Stimulated activated CD4-positive, alpha-beta T cell treated with anti-CD3 and anti-CD28 coated beads, Interleukin-2, amount 100 ng/mL, for 48 hours (primary cell): ENCODE results near the gene ARHGEF1.
"Not testable (repeated sequence)": the region's sequence is repeated elsewhere in the genome, so short reads cannot be mapped to it uniquely, and the experiment has no call there.

Experiments
- DNase-seq, 2 donors: peaks; one replicate each; pipeline ENCODE4 v3.0.0-alpha.2; 2020

The ARHGEF1 gene

DNA sequence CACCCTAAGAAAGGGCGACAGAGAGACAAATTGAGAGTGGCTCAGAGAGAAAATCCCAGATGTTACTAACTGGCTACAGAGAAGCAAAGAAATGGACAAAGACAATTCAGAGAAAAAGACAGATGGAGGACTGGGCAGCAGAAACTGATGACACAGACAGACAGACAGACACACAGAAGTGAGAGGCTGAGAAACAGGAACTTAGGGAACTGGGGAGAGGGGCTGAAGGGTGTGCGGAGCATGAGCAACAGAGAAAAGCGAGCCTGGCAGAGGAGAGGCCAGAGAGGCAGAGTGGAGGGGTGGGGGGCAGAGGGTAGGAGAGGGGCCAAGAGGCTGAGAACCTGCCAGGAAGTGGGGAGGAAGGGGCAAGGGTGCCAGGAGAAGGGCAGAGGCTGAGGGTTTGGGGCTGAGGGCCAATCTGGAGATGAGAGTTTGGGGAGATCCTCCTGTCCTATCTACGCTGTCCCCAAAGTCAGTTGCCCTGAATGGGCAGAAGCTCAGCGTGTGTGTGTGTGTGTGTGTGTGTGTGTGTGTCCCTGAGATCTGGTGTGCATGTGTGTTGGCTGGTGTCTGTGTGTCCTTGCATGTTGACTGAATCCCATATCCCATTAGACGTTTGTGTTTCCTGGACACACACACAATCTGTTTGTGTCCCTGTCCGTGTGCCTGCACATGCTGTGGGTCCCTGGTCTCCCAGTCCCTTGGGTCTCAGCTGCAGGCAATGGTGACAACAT, 50.9 kb downstream of the ARHGEF1 start:
- DNase-seq: no peak

DNA sequence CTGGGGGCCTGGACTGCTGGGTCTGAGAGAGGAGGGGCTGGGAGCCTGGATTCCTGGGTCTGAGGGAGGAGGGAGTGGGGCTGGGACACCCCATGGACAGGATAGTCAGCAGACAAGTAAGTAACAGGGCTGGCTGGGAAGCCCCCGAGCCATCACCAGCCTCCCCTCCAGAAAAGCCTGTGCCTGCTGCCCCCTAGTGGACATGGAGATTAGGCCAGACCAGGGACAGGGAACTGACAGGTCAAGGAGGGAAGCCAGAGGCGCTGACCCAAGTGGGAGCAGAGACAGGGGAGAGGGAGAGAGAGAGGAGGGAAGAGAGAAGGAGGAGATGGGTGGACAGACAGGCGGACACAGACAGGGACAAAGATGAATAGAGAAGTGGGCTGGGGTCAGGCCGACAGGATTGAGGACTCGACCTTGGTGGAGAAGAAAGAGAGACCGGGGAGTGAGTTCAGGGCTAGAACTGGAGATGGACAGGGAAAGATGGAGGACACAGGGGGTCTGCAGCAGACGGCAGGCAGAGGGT, 51.9 kb downstream of the ARHGEF1 start:
- peak; percentile 77 to 80 for DNase-seq

- no peak for DNase-seq
Observed at GRCh38 chr19:41935760-41936415, 52.9 kb downstream of the ARHGEF1 start.

GRCh38 chr19:41936416-41936850, 53.4 kb downstream of the ARHGEF1 start:
- DNase-seq: no peak

- DNase-seq: no peak
Observed at GRCh38 chr19:41936961-41937360, 54.0 kb downstream of the ARHGEF1 start.

DNA sequence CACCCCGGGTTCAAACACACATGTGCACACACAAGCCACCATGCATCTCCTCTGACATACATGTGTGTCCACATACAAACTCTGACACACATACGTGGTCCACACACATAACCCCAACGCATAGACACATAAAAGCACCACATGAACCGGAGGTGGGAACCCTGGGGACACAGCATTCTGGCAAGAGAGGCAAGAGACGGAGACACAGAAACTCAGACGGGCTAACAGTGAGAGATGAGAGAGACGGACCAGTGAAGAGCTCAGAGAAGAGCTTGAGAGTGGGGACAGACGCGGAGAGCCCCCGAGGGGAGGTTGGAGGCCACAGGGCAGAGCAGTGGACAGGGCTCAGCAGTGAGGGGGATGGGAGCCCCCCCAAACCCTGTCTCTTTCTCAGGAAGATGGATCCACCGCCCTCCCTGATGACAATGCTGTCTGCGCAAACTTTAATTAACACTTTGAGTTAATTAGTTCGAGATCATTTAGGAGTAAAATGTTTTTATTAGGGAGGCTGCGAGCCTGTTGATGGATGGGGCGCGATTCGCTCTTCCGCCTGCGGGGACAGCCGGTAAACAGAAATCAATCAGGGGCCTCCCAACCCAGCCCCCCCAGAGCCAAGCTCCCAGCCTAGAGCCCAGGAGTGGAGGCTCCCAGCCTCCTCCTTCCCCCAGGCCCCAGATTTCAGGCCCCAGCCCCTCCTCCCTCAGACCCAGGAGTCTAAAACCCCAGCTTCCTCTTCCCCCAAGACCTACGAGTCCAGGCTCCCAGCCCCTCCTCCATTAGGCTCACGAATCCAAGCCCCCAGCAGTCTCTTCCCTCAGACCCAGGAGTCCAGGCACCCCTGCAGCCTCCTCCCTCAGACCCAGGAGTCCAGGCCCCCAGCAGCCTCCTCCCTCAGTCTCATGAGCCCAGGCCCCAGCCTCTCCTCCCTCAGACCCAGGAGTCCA, 54.8 kb downstream of the ARHGEF1 start:
- no peak for DNase-seq

GRCh38 chr19:41939209-41939608, 56.2 kb downstream of the ARHGEF1 start:
- DNase-seq: not testable (repeated sequence)

- no peak for DNase-seq
Observed at GRCh38 chr19:41939861-41940730, 57.1 kb downstream of the ARHGEF1 start.

GRCh38 chr19:41940731-41941409, 57.9 kb downstream of the ARHGEF1 start:
- no peak for DNase-seq

GRCh38 chr19:41941410-41942202, 58.6 kb downstream of the ARHGEF1 start:
- DNase-seq: no peak

DNA sequence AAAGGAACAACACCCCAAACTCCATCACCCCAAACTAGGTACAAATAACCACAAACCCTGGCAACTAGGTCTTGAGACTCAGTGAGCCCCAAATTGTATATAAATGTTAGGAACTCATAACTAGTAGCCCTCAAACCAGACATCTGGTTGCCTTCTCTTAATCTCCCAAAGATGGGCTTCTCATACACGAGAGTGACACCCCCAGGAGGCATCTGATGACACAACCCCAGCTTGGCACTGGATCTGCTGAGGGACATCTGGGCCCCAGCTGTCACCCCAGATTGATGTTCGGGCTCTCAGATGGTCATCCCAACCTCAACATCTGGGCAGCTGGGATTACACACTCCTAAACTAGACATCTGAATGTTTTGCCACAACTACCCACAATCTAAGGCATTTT, 61.4 kb downstream of the ARHGEF1 start:
- DNase-seq: no peak

DNA sequence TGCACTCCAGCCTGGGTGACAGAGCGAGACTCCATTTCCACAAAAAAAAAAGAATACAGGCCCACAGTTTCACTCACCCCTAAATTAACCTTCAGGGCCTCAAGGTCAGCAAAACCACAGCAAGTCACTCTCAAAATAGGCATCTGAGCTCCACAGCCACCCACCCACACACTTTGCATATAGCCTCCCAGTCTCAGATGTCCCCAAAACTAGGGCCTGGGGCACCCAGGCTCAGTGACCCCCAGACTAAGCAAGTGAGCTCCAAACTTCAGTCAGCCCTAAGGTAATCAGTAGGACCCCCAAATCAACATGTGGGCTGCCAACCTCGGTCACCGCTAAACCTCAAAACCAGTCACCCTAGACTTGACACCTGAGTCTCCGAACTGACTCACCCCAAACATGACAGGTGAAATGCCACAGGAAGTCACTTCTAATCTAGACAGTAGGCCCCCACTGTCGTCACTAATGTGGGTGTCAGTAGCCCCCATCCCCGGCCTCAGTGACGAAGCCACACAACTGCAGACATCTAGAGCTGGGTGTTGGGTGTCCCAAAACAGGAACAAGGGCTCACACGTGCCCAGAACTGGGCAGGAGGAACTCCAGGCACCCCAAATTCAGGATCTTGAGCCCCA, 62.3 kb downstream of the ARHGEF1 start:
- peak; percentile 74 to 79 for DNase-seq

- no peak for DNase-seq
Observed at GRCh38 chr19:41947091-41947490, 64.1 kb downstream of the ARHGEF1 start.

GRCh38 chr19:41951686-41952172, 68.7 kb downstream of the ARHGEF1 start:
- DNase-seq: peak; percentile 96 to 98

GRCh38 chr19:41955521-41955920, 72.5 kb downstream of the ARHGEF1 start:
- DNase-seq: no peak

GRCh38 chr19:41956621-41957020, 73.6 kb downstream of the ARHGEF1 start:
- no peak for DNase-seq
